Islet precursor cell (in vitro differentiated cells): Measurements from ENCODE around the gene MACC1.

Experiments
- DNase-seq: peaks from one replicate; pipeline ENCODE4 v3.0.0-alpha.2; 2018

Gene MACC1, protein sequence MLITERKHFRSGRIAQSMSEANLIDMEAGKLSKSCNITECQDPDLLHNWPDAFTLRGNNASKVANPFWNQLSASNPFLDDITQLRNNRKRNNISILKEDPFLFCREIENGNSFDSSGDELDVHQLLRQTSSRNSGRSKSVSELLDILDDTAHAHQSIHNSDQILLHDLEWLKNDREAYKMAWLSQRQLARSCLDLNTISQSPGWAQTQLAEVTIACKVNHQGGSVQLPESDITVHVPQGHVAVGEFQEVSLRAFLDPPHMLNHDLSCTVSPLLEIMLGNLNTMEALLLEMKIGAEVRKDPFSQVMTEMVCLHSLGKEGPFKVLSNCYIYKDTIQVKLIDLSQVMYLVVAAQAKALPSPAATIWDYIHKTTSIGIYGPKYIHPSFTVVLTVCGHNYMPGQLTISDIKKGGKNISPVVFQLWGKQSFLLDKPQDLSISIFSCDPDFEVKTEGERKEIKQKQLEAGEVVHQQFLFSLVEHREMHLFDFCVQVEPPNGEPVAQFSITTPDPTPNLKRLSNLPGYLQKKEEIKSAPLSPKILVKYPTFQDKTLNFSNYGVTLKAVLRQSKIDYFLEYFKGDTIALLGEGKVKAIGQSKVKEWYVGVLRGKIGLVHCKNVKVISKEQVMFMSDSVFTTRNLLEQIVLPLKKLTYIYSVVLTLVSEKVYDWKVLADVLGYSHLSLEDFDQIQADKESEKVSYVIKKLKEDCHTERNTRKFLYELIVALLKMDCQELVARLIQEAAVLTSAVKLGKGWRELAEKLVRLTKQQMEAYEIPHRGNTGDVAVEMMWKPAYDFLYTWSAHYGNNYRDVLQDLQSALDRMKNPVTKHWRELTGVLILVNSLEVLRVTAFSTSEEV

DNA sequence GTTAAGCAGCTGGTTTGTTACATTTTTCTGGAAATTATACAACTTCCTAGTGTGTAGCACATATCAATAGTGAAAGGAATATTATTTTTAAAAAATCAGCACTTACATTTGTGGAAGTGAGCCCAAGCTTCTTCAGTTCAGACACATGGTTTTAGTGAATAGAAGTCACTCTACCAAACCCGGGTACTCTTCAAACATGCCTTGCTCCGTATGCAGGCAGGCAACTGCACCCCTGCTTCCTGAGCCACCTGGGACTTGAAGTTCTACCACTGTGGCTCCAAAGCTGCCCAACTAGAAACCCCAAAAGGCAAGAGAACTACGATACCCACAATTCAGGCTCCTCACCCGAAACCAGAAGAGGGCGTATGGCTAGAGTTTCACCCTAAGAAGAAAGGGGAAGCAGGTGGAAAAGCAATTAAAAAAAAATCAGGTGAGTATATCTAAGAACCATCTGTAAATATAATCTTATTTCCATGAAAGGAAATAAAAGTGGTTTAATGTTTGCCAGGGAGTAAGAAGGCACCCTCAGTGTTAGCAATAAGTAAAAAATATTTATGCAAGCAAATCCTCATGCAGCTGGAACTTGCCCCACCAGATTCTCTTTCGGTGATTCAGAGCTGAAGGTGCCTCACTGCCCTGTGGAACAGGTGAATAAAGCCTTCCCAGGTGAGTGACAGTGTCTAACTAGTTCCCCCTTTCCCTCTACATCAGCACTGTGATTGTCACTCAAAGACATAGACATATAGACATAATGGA, at the start of gene MACC1:
Gene MACC1, minus strand, starts transcription at position 192 of the 756 bp plus-strand sequence. CDS start 55,522 bp downstream, outside the sequence.
- DNase-seq, result peak; percentile 87

DNA sequence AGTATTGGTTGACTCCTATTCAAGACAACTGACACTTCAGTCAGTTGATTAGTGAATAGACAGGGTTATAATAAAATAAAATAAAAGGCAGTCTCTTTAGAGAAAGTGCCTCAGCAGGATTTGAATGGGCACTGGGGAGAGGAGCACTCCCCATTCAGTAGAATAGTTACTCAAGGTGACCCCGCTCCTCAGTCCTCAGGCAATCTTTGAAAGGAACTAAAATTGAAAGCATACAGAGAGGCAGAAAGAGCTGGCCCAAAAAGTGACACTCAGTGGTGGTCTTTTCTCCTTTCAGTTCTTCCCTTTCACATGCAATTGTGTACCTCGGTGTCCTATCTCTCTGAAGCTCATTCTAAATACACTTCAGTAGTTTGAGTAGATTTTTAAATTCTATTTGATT, 47.4 kb upstream of the MACC1 start:
- DNase-seq, result no peak

DNA sequence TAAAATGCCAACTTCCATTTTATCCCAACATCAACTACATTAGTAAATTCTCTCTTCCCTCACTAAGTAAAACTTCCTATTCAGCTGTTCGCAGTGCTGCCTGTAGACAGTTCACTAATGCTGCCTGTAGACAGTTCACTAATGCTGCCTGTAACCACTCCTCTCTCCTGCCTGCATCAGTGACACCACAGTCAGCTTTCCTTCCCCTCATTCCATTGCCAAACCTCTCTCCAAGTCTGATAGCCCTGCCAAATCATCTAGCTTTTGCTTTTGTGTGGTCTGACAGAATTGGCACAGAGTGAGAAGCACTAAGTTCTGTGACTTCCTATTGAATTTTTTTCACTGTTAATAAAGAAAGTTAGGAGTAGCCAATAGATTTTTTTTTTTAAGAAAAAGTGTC, 43.0 kb upstream of the MACC1 start:
- no peak for DNase-seq

- no peak for DNase-seq
These were observed 40.0 kb upstream of the MACC1 start for GRCh38 chr7:20257212-20257611.

GRCh38 chr7:20249920-20250319, 32.7 kb upstream of the MACC1 start:
- DNase-seq, result no peak

DNA sequence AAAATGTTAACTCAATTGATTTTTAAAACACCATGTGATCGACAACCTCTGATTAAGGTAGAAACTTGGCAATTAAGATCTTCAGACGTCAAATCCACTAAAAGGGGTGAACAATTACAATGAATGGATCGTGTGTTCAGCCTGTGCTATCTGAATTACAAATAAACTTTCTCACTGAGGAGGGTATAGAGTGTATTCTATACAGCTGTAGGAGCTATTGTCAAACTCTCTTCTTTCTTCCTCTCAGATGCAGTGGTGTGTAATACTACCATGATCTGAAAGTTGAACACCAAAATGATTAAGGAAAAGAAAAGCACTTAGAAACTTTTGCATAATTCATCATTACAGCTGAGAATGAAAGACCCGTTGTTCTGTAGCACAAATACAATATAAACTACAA, 32.2 kb upstream of the MACC1 start:
- DNase-seq, result no peak

DNA sequence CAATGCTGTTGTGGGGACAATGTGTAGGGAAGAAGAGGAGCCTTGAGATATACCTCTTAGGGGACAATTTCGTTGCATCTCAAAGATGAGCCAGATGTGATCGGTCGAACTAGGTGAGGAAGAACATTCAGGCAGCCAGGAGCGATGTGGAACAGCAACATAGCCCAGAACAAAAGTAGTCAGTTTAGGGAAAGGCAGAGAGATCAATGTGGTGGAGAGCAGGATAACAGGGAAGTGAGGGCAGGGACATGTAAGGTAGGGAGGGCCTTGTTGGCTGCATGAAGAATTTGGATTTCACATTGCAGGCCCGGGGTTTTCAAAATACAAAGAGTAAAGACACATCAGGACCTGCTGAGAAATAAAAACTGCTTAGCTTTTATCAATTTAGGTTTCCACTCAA, 29.1 kb upstream of the MACC1 start:
- no peak for DNase-seq

DNA sequence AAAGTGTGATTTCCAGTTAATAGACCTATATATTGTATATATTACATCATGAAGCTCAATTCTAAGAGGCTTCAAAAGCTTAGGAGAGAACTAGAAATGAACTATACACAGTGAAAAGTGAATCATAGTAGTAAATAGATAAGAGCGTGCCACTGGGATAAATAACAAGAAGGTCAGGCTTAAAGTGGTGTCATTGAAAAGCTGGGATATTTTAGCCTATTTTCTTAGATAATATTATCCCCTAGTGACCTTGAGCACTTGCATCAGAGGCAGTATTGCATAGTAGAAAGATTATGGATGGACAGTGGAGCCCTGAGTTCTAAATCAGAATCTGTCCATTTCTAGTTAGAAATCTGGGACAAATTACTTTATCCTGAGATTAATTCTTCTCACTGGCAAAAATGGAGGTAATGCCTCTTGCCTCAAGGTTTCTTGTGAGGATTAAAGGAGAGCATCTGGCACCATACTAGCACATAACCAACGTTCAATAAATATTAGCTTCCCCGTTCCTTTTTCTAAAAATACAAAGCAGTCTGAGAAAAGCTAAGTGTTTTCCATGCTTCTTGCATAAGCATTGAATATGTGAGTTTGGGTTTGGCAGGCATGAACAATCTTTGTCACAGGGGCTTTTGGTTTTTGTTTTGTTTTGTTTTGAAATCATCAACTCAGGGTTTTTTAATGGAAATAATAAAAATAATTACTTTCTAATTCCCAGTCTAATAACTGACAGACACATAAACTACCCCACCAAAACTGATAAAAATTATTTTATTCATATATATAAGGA, 27.3 kb upstream of the MACC1 start:
- DNase-seq, result no peak

DNA sequence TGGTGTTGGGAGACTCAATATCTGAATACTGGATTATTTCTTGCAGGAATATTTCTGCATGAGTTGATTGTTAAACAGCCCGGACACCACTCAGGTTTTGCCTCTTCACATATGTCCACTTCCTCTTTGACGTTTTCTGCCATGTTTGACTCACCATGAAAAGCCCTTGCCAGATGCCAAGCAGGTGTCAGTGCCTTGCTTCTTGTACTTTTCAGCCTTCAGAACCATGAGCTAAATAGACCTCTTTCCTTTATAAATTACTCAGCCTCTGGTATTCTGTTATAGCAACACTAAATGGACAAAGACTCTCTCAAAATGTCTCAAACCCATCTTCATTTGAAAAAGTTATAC, 24.7 kb upstream of the MACC1 start:
- DNase-seq, result no peak

GRCh38 chr7:20241194-20241910, 24.2 kb upstream of the MACC1 start:
- no peak for DNase-seq

- no peak for DNase-seq
These were observed 23.1 kb upstream of the MACC1 start for GRCh38 chr7:20240080-20240926.

DNA sequence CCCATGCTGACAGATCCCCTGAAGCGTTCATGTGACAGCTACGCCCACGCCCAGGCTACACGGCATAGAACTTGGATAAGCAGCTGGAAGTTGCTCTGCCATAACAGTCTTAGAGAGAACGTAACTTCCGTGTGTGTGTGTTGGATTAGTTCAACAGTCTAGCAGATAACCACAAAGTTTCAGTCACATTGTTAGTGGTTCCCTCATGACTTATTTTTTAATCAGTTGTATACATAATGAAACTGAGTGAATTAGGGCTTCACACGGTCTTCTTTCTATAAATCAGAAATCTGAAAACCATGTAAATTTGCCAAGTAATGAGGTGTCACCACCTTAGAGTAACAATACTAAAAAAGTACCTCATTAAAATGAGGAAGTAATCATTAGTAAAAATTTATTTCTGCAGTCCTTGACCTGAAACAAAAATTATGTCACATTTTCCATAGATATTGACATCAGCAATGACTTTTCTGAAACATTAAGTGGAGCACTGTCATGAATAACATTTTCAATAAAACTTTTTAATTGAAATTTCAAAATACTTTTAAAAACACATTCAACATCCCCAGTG, 21.7 kb upstream of the MACC1 start:
- no peak for DNase-seq

DNA sequence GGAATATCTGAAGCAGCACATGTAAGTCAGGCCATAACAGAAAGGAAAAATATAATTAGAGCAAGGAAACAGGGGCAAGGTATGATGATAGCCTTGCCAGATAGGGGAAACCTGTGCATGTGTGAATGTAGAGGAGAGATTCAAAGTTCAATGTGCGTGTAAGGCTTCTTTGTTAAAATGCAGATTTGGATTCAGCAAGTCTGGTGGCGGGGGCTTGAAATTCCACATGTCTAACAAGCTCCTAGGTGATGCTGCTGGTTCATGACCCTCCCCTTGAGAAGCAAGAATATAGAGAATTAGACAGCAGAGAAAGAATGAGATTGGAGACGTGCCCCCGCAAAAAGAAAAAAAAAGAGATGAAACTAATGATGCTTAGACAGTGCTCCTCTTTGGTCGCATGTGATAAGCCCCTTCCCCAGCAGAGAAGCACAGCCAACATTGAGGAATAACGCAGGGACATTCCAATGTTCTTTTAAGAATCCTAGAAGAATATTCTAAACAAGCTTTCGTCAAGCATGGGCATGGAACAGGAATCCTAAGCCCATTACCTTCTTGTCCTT, 21.1 kb upstream of the MACC1 start:
- no peak for DNase-seq

GRCh38 chr7:20237464-20238193, 20.4 kb upstream of the MACC1 start:
- DNase-seq, result no peak

DNA sequence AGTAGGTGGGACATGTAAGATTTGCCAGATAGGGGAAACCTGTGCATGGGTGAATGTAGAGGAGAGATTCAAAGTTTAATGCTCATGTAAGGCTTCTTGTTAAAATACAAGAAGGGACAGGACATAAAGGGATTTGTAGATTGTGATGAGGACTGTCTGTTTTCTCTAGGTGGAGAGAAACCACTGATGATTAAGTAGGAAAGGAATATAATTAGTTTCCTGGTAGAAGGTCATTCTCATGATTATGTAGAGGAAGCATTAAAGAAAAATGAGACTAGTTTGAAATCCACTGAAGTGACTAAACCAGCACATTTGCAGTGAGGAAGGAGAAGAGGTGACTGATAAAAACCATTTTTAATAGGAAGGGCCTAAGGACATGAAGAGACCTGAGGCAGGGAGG, 19.6 kb upstream of the MACC1 start:
- DNase-seq, result no peak

DNA sequence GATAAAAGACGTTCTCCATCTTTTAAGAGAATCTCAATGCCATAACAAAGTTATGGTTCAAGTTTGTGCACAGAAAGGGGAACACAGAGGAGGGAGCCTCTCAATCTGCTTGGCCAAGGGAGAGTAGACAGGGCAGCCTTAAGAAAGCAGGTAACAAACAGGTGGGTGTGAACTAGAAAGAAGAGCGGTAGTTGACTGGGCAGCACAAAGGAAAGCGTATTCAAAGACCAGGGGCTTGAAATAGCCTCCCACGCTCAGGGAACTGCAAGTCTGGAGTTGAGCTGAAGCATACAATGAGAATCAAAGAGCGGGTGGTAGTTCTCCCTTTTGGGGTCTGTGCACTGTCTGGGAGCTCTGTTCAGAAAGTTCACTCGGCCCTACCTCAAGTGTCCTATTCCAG, 18.9 kb upstream of the MACC1 start:
- no peak for DNase-seq

- no peak for DNase-seq
These were observed 18.1 kb upstream of the MACC1 start for GRCh38 chr7:20235288-20235687.

GRCh38 chr7:20233362-20233761, 16.2 kb upstream of the MACC1 start:
- no peak for DNase-seq

- DNase-seq, result no peak
These were observed 15.7 kb upstream of the MACC1 start for GRCh38 chr7:20232848-20233247.
